Measurements from ENCODE around the gene MINDY1.

- no peak for TF ChIP-seq POLR2A (IDR thresholded peaks at IDR 0.05)
- no peak for TF ChIP-seq CTCF (IDR thresholded peaks at IDR 0.05)
- no peak for TF ChIP-seq EP300 (IDR thresholded peaks at IDR 0.05)
These were observed 14.1 kb downstream of the MINDY1 start for GRCh38 chr1:150992626-150993025.

Data from tibial nerve (tissue), 4 donors.